ENCODE data around the gene SLC38A1.
"Not testable (repeated sequence)": the region's sequence is repeated elsewhere in the genome, so short reads cannot be mapped to it uniquely, and the experiment has no call there.

Gene SLC38A1

GRCh38 chr12:46164186-46164761 lies 104.6 kb downstream of the SLC38A1 start:
- DNase-seq (ENCODE audit: low read depth): no peak

GRCh38 chr12:46162549-46163076 lies 106.2 kb downstream of the SLC38A1 start:
- DNase-seq (ENCODE audit: low read depth): not testable (repeated sequence)

- no peak for DNase-seq (ENCODE audit: low read depth)
These were observed 107.7 kb downstream of the SLC38A1 start for GRCh38 chr12:46160981-46161690.

- no peak for DNase-seq (ENCODE audit: low read depth)
These were observed 108.5 kb downstream of the SLC38A1 start for GRCh38 chr12:46160101-46160980.

DNA sequence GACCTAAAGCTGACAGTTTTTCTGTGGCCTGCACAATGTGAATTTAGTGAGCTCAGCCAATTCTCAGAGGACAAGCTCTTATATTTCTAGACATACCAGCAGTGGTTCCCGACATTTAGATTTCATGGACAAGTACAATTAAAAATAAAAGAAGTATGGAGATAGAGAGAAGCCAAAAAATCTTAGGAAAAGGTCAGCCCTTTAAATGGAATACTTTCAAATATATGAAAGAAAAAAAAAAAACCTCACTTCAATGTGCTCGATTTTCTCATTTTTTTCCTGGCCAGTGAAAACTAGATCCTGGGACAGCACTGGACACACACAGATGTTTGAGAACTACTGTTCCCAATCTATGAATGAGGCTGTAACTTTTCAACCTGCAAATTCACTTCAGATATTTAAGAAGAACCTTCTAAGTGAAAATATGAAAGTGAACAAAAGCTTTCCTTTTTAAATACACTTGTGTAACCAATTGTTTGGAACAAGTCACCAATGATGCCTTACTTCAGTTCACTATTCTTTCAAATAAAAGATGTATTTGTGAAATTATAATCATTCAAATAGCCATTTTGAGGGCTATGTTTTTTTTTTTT lies 109.4 kb downstream of the SLC38A1 start:
- no peak for DNase-seq (ENCODE audit: low read depth)

DNA sequence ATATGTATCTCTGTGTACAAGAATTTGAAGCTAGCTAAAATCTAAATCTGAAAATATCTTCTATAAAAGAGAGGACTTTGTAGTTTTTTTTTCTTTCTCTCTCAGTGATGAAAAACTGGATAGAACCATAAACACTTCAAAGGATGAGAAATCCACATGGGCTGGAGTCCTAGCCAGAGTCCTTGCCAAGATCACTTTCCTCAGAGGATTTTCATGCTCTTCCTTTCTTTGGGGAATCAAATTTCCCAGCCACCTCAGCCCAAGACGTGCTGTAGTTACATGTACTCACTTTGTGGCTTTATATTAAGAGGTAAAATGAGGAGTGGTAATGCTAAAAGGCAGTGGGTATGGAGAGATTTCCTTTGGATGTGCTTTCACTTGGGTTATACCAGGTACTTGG lies 110.3 kb downstream of the SLC38A1 start:
- DNase-seq (ENCODE audit: low read depth): no peak

DNA sequence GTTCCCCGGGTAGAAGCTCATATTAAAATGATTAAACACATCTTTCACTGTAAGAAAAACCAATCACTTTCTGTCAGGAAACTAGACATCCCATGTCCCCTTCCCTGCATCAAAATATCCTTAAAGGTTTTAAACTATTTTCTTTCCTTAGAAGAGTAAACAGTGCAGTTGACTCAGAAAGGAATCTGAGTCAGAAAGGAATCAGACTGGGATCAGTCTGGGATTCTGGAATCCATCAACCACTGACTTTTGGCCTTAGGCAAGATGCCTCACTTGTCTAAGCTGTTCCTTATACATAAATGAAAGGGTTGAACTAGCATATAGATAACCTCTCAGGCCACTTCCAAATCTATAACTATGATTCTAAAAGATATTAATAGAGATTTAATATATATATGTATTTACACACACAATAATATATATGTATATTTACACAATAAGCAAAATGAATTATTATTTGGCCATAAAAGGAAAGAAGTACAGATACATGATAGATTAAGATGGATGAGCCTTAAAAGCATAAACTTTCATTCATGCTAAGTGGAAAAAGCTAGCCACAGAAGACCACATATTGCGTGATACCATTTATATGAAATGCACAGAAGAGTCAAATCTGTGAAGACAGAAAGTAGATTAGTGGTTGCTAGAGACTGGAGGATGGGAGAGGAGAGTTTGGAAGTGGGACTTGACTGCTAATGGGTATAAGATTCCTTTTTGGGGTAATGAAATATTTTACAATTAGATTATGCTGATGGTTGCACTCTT lies 114.4 kb downstream of the SLC38A1 start:
- no peak for DNase-seq (ENCODE audit: low read depth)

- no peak for DNase-seq (ENCODE audit: low read depth)
These were observed 115.5 kb downstream of the SLC38A1 start for GRCh38 chr12:46153268-46153872.

DNA sequence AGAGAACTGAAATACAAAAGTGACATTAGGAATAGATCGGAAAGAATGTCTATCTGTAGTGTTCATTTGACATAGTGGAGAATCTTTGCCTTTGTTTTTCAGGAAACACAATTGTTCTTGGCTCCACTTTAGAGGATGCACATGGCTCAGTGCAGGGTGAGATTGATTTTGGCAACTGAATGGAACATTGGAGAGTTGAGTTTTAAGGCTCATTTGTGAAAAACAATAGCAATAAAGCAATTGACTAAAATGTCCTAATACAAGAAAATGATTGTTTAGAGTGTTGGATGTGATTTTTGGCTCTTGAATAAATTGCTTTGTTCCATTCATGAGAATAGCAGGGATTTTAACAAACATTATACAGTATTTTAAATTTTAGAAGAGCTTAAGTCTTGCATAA lies 116.4 kb downstream of the SLC38A1 start:
- DNase-seq (ENCODE audit: low read depth): no peak

GRCh38 chr12:46150735-46151134 lies 118.1 kb downstream of the SLC38A1 start:
- no peak for DNase-seq (ENCODE audit: low read depth)

GRCh38 chr12:46149905-46150304 lies 118.9 kb downstream of the SLC38A1 start:
- DNase-seq (ENCODE audit: low read depth): no peak

- no peak for DNase-seq (ENCODE audit: low read depth)
These were observed 119.8 kb downstream of the SLC38A1 start for GRCh38 chr12:46149079-46149464.

DNA sequence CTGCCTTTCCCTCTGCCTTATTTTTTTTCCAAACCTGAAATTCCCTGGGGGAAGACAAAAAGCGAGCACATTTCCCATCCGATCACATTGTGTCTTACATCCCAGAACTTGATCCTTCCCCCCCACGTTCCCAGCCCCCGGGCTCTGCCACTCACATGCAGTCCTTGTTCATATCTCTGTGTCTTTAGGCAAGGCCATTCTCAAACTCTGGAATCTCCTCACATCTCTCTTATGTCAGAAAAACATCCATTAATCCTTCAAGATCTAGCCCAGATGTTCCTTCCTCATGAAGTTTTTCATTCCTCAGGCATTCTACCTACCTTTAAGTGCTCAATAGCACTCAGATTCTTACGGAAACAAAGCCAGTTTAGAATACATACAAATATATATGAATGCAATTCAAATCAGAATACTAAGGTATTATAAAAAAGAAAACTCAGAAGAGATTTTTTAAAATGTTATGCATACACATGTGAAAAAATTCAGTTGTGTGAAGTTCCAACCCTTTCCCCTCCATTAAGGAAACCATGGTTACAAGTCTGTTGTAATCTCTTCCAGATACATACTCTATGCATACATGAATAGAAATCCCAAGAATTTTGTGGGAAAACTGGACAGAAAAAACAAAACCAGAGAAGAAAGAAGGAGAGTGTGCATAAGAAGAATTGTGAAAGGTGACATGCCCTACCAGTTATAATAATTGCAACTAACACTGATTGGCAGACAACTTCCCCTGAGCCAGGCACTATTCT lies 120.3 kb downstream of the SLC38A1 start:
- no peak for DNase-seq (ENCODE audit: low read depth)

GRCh38 chr12:46147144-46147543 lies 121.7 kb downstream of the SLC38A1 start:
- no peak for DNase-seq (ENCODE audit: low read depth)

GRCh38 chr12:46145881-46146280 lies 123.0 kb downstream of the SLC38A1 start:
- no peak for DNase-seq (ENCODE audit: low read depth)

- DNase-seq (ENCODE audit: low read depth): no peak
These were observed 124.4 kb downstream of the SLC38A1 start for GRCh38 chr12:46144433-46144832.

GRCh38 chr12:46136249-46136648 lies 132.6 kb downstream of the SLC38A1 start:
- no peak for DNase-seq (ENCODE audit: low read depth)

DNA sequence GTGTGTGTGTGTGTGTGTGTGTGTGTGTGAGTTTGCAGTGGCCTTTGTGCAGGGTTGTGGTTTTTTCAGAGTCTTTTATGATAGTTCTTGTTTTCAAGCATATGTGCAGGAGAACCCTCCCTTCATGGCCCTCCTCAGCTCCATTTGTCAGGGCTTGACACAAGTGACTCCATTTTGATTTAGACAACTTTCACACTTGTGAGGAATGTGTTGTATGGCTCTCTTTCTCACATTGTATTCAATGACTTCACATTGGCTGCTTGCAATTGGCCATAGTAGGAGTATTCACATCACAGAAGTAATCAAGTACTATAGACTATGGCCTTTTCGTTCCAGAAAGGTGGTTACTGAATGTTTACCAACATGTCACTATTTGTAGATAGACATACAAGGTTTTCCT lies 133.1 kb downstream of the SLC38A1 start:
- no peak for DNase-seq (ENCODE audit: low read depth)

DNA sequence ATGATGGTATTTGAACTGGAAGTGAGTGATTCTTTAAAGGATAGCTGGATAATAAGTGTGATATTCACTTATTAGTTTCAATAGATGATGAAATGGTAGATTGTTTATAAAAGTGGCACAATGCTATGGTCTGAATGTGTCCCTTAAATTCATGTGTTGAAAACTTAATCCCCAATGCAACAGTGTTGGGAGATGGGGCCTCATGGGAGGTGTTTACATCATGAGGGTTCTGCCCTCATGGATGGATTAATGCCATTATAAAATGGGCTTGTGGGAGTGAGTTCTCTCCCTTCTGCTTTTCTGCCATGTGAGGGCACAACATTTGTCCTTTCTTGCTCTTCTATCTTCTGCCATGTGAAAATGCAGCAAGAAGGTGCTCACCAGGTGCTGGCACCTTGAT lies 134.0 kb downstream of the SLC38A1 start:
- no peak for DNase-seq (ENCODE audit: low read depth)

DNA sequence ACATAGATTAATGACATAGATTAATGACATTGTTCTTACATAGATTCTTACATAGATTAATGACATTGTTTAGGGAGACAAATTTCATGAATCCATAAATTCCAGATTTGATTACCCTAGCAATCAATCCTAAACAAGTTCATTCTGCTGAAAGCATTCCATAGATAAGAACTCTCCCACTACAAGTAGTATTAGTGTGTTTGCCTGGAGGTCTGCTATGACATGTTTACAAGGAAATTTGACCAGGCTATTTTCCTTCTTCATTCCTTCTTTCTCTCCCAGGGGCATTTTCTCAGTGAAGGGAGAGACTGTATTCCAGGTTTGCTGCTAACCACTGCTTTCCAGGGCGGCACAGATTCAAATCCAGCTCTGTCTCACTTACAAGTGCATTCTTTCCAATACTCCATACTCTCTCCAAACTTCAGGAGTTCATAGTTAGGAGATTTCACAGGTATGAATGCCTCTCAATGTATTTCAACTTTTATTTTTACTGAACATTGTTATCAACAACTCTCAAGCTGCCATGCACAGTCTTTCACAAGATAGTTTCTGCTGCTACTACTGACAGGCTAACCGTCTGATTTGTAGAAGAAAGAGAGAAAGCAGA lies 134.5 kb downstream of the SLC38A1 start:
- no peak for DNase-seq (ENCODE audit: low read depth)
